HG03103 (cell line): ENCODE measurements around the gene GPR3.
"Not testable (repeated sequence)": the region's sequence is repeated elsewhere in the genome, so short reads cannot be mapped to it uniquely, and the experiment has no call there.

Experiments
- ATAC-seq: cut with Tn5 transposase; IDR thresholded peaks from one replicate; pipeline ENCODE4 v1.9.1; 2021; ENCODE audit warnings: low read depth; ENCODE audit not compliant: unreplicated experiment

The GPR3 gene

DNA sequence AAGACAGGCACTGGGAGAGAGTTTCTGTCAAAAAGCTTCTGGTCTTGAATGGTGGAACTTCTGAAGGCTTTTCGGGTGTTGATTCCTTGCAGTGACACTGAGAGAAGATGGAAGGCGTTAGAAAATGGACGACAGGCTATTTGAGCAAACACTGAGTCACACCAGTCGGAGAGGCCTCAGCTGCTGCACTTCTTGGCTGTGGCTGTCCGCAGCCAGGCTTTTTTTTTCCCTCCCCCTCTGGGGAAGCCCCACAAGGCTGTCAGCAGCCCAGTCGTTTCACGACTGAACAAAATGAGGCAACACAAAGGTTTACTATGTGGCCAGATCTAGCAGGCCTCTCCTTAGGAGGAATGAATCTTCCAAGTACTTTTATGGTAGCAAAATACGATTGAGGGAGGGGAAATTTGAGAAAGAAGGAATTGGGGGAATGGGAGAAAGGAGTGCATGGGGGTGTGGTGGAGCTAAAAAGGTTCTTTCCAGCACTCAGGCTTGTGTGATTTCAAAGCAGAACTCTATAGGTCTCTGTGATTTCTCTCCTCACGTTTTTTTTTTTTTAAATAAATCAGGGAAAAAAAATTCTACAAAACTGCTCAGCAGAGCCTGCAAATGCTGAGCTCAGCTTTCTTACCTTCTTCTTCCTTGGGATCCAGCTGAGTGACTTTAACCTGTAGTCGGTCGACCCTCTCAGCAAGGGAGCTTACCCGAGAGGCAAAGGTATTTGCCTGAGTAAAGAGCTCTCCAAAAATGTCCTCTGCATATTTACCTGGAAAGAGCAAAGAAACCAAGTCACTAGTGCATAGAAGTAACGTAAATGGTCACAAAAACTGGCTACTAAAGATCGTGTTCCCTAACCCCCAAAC is 26.1 kb downstream of the GPR3 start:
- no peak for ATAC-seq

DNA sequence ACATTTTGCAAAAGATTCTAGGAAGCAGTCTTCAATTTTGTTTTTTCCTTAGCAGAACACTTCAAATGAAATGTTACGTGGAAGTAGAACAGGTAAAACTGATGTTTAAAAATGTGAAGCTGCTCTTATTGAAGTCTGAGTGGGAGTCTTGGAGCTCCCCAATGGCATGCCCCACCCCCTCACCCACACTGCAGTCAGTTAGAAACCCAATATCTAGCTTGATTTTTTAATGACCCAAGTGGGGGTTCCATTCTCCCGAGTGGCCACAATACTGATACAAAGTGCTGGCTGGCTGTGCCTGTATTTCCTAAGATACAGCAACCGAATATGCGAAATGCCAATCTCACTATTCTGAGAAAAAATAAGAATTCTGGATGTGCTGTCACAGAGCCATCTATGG is 31.3 kb downstream of the GPR3 start:
- no peak for ATAC-seq

DNA sequence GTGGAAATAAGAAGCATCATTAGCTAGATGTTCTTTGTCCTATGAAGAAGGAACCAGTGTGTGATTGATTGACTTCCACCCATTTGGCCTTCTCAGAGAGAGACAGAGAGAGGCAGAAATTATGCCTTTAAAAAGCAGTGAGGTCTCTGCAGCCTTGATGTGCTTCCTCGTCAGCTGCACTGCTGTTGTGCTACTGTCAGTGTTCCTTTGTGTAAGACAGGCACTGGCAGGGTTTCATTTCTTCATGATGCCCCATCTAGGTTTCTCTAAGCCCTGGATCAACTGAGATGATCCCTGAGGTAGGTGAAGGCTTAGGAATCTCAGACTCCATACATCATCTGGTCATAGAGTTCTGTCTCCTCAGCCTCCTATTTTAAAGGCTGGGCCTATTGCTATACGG is 34.9 kb downstream of the GPR3 start:
- ATAC-seq, result no peak

DNA sequence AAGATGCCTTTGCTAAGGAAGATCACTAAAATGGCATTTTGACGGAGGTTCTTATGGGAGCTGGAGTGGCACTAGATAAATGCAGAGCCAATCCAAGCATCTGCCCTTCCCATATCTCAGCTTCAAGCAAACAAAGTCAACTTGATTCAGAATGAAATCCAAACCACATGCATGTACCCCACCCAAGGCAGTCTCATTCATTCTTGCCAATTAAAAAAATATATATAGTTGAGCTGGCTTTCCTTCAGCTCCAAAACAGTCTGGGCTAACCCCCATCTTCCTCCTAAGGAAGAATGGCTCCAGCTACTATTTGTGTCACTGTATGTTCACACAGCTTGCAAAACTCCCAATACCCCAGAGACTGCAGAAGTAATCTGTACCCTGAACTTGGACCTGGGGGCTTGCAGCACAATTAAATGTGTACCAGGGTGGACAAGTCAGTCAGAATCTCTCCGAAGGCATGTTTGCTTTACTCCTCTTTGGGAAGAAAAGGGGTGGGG is 35.4 kb downstream of the GPR3 start:
- ATAC-seq, result no peak

DNA sequence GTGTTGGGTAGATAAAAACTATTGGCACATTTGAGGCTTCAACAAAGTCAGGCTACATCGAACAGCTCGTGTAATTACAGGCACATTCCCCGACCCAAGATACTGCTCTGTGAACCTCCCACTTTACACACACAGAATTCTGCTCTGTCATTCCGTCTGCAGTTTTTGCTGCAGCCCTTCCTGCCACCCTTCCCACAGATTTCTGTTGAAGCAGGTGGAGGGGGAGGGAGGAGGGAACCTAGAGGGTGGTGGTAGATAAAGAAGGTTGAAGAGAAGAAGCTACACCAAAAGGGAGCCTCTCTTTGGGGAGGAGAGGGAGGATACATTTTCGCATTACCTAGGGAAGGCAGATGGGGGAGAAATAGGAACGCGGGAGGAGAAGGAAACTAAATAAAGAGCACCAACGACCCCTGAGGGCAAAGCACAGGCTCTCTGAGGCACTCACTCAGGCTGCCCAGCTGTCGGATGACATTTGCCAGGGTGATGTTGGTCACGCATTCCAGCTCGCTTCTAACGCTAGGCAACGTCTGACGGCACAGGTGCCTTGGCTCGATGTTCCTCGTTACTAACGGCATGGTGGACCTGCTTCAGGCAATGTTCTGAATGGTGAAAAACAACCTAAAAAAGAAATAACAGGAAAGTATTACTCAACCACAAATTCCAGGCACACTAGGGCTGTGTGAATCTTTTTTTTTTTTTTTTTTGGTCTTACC is 36.0 kb downstream of the GPR3 start:
- ATAC-seq, result no peak

DNA sequence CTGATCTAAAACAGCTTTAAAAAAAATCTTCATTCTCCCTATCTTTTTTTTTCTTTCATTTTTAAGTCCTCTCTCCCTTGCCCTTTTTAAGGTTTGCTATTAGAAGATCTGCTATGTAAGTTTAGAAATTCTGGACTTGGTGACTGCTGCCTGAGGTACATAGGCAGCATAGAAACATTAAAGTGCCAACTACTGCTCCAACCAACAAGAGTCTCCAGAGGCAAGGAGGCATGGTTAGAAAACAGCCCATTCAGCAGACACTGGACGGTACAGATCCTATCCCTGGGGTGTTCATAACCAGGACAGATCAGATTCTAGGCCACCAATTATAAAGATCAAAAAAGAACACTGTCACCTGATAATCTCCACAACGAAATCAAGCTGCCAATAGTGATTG is 36.6 kb downstream of the GPR3 start:
- no peak for ATAC-seq

DNA sequence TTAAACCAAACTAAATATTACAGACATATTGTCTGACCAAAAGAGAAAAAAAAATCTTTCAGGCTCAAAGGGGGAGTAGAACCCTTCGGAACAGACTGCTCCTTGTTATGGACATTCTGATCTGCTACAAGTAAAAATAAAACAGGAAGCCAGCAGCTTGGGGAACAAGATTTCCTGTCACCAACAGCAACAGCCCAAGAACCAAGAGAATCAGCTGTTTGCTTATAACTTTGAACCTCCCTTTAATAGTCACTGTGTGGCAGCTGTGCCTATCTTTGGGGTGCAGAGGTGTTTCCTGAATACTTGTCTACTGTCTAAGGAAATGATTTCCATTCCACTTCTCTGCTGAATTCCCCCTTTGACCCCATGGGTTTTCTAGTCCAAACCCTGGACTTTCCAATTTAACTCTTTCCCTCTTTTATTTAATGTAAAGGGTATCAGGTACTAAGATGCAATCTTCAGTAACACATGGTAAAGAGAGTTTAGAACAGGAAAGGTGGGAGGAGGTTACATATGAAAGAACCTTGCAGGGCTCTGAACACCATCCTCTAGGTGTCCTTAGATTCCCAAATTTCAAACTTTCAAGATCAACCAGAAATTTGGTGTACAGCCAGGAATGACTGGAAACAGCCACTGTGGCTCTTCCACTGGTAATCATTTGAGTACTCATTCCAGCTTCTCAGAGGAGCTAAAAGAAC is 38.6 kb downstream of the GPR3 start:
- ATAC-seq, result no peak

DNA sequence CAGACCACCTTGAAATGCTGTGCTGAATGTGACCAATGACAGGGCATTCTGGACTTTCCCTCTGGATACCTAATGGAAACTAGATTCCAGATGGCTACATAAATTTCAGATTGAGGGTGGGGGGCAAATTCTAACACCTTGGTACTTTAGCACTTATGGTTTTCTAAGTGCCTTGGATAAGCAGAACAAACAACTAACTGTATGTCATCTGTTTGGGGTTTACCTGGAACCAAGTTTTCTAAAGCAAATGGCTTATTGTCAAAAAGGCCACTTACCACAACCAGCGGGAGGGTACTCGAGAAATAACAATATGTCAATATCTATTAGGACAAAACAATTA is 39.1 kb downstream of the GPR3 start:
- ATAC-seq, result no peak

DNA sequence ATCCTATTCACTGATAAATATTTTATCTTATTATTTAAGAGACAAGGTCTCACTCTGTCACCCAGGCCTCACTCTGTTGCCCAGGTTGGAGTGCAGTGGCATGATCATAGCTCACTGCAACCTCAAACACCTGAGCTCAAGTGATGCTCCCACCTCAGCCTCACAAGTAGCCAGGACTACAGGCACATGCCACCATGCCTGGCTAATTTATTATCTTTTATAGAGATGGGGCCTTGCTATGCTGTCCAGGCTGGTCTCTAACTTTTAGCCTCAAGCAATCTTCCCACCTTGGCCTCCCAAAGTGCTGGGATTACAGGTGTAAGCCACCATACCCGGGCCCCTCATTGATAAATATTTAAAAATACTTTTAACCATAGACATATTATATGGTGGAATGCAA is 40.3 kb downstream of the GPR3 start:
- ATAC-seq, result not testable (repeated sequence)

DNA sequence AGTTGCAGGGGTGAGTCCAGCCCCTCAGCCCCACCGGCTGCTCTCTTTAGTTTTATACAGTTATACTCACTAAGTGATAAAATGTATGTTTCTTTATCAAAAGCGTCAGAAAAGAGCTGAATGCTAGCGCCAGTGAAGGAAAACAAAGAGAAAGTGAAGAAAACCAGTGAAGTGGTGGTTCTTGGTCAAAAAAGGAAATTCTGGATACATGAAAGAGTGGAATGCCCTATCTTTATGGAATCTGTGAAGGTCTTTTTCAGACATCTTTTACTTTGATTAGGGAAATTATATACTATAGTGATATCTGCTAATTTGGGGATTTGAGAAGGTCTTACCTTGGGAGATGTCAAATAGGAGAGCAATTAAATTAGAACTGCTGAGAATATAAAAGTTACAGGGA is 41.3 kb downstream of the GPR3 start:
- no peak for ATAC-seq

DNA sequence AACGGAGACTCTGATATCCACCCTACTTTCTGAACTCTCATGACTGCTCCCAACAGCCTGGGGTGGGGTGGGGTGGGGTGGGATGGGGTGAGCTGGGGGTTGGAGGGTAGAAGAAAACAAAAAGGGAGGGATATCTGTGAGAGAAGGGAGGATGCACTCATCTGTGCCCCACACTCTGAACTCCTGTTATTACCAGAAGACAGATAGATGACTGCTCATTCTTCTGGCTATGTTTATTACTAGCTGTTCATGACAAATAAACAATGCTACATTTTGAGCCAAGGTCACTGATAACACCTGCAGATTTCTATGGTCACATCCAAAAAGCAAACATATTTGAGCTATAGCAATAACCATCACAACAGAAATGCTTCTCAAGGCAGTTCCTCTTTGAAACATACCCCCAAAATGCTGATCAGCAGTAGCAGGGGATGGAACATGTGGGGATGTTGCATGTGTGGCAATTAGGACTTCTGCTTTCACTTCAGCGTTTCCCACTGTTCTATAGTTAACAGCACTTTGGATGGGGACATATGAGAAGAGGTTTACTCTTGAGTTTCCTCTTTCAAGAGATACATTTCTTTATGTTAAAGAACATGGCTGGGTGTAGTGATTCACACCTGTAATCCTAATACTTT is 43.3 kb downstream of the GPR3 start:
- no peak for ATAC-seq

DNA sequence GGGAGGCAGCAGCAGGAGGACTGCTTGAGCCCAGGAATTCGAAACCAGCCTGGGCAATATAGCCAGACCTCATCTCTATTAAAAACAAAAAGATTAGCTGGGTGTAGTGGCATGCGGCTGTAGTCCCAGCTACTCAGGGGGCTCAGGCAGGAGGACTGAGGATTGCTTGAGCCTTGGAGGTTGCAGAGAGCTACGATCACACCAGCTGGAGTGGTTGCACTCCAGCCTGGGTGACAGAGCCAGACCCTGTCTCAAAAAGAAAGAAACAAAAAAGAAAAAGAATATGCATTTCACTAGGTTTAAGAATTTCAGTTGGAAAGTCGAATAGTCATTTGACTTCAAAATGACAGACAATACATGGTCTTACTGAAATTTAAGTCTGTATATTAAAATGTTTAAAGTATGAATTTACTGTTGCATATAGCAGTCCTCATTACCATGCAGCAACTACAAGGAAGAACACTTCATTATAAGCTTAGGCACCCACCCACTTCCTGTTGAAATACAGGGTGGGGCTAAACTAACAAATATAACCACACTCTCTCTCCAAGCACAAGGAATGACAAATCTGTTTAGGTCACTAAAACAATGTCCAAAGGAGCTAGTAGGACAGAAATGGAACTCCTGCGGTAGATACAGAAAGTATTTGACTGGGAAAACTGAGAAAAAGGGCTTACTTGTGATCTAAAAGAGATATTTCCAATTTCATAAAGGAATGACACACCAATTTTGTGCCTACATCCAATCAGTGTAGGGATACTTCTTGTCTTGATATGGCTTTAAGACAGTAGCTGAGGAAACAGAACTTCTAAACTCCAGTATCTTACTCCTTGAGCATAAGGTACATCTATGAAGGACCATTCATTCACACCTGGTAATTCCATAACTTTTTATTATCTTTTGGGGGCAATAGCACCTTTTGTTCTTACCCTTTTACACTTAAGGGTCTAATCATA is 44.1 kb downstream of the GPR3 start:
- no peak for ATAC-seq

DNA sequence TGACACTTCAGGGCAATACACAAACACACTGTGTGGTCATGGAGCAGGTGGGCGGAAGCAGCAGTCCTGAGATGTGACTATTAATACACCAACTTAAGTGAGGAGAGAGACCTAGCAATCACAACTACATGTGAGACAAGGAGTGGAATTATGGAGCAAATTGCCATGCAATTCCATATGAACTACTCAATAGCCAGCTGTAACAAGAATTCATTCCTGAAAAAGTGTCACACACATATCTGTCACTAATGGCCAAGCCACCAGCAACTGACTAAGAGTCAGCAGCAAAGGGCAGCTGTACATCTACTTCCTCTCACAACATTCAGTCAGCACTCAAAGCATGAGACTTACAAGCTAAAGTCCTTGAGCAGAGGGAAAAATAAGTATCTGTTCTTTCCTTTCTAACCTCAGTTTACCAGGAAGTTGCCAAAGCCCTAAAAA is 46.2 kb downstream of the GPR3 start:
- no peak for ATAC-seq

DNA sequence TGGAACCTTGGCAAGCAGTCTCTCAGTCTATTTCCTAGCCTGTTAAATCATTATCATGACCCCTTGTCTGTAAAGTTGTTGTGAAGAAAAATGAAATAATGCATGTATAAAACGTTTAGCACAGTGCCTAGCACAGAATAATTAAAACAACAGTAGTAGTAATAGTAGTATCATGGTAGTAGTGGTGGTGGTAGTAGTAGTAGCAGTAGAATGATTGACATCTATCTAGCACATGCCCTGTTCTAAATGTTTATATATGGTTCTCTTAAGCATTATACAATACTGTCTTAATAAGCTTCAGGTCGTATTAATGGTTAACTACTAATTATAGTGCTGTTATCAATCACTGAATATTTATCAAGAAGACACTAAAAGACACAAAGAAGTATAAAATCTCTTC is 46.7 kb downstream of the GPR3 start:
- ATAC-seq, result no peak

DNA sequence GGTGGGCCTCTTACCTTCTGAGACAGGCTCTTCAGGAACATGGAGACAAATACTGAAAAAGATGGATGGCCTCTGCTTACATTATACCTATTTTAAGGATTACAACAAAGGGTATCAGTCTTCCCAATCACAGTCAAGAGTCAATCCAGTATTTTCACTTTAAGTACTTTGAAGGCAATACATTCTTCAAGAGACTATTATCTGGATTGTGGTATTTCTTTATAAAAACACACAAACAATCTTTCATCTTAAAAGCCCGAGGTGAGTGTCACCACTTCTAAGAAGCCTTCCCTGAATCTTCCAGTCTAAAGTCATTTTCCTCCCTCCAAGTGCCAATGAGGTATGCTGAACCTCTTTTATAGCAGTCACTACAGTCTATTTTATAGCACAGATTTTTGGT is 52.2 kb downstream of the GPR3 start:
- ATAC-seq, result no peak
